Keratinocyte (primary cell): ENCODE results near the gene TMEM178A. TPM values are rescaled to one million over a fixed set of nuclear protein-coding genes. Genes with fewer than 3 reads are reported as not detected.

Experiments used
- DNase-seq: peaks from one replicate; pipeline ENCODE4 v3.0.0-alpha.2; 2011; ENCODE audit warnings: low read depth, missing footprints, low spot score
- FAIRE-seq: peaks from 2 replicates; lab custom pipeline; 2011; peaks lifted over from hg19 to GRCh38; lab: Jason Lieb, UNC
- H2AFZ ChIP-seq: 2 replicates; pipeline ENCODE4 v1.6.0; 2012; ENCODE audit warnings: low read length, control low read depth, inconsistent platforms; ENCODE audit not compliant: control insufficient read depth
- H3K27ac ChIP-seq: 2 replicates; pipeline ENCODE4 v1.5.1; 2011; ENCODE audit warnings: low read length; ENCODE audit not compliant: control insufficient read depth, insufficient read depth
- H3K27me3 ChIP-seq: 3 replicates; pipeline ENCODE4 v1.6.0; 2011; ENCODE audit warnings: low read length; ENCODE audit not compliant: control insufficient read depth, insufficient read depth; ENCODE audit errors: extremely low read depth
- H3K36me3 ChIP-seq, 2 experiments: 2 replicates in 1 of 2; 3 replicates in 1 of 2; pipeline ENCODE4 v1.5.1; 2011; ENCODE audit warnings: low read length in 2 of 2, mild to moderate bottlenecking in 1 of 2; ENCODE audit not compliant: control insufficient read depth in 2 of 2, insufficient read depth in 2 of 2; ENCODE audit errors: extremely low read depth in 1 of 2
- H3K4me1 ChIP-seq: 3 replicates; pipeline ENCODE4 v1.5.1; 2011; ENCODE audit warnings: low read length; ENCODE audit not compliant: control insufficient read depth, insufficient read depth; ENCODE audit errors: extremely low read depth
- H3K4me2 ChIP-seq: 3 replicates; pipeline ENCODE4 v1.6.0; 2011; ENCODE audit warnings: low read depth, low read length; ENCODE audit not compliant: control insufficient read depth, insufficient read depth; ENCODE audit errors: extremely low read depth
- H3K4me3 ChIP-seq, 3 experiments: fragments of 200-600 bp in 1 of 3; sonication (generic) in 1 of 3; 2 replicates in 2 of 3; 3 replicates in 1 of 3; pipeline ENCODE4 v1.5.1; 2011 to 2016; ENCODE audit warnings: low read length in 3 of 3, mild to moderate bottlenecking in 3 of 3, control low read depth in 2 of 3, inconsistent platforms in 1 of 3, low read depth in 1 of 3, mixed read lengths in 1 of 3, mixed run types in 1 of 3, moderate library complexity in 1 of 3; ENCODE audit not compliant: control insufficient read depth in 2 of 3, insufficient read depth in 2 of 3; ENCODE audit errors: extremely low read depth in 1 of 3
- H3K79me2 ChIP-seq: 2 replicates; pipeline ENCODE4 v1.6.0; 2012; ENCODE audit warnings: low read length; ENCODE audit not compliant: control insufficient read depth, insufficient read depth
- H3K9ac ChIP-seq: 3 replicates; pipeline ENCODE4 v1.6.0; 2011; ENCODE audit warnings: low read length; ENCODE audit not compliant: control insufficient read depth, insufficient read depth; ENCODE audit errors: extremely low read depth
- H3K9me1 ChIP-seq: 3 replicates; pipeline ENCODE4 v1.6.0; 2011; ENCODE audit warnings: low read length; ENCODE audit not compliant: control insufficient read depth, insufficient read depth; ENCODE audit errors: extremely low read depth
- H3K9me3 ChIP-seq: 2 replicates; pipeline ENCODE4 v1.5.1; 2012; ENCODE audit warnings: low read depth, low read length; ENCODE audit not compliant: control insufficient read depth
- H4K20me1 ChIP-seq: 3 replicates; pipeline ENCODE4 v1.6.0; 2011; ENCODE audit warnings: low read length; ENCODE audit not compliant: control insufficient read depth, insufficient read depth; ENCODE audit errors: extremely low read depth
- CTCF ChIP-seq, 3 experiments: IDR thresholded peaks in 1 of 3; conservative IDR thresholded peaks in 1 of 3; optimal IDR thresholded peaks in 1 of 3; 2 replicates in 2 of 3; 3 replicates in 1 of 3; pipeline versions ENCODE3 to v1.5.1; 2011; ENCODE audit warnings: low read length in 3 of 3, mild to moderate bottlenecking in 3 of 3, moderate library complexity in 2 of 3, control low read depth in 1 of 3, inconsistent platforms in 1 of 3; ENCODE audit not compliant: insufficient read depth in 2 of 3; ENCODE audit errors: extremely low read depth in 1 of 3
- EZH2 ChIP-seq: IDR thresholded peaks from one replicate; pipeline ENCODE4 v1.6.1; 2012; ENCODE audit warnings: inconsistent platforms, mild to moderate bottlenecking, low read length, moderate library complexity
- dilution Hi-C: fragments of 300-500 bp; cut with MboI; formaldehyde crosslinking; loops from one replicate; pipeline ENCODE4 v1.7.0; 2020; ENCODE audit warnings: low sequenced_read_pairs; ENCODE audit not compliant: extremely low pct_ligation_motif_present
- polyA plus RNA-seq, 5 experiments: library from polyadenylated mRNA; depleted of rRNA in 3 of 5; stranded (reverse) in 3 of 5; stranded (forward) in 1 of 5; unstranded in 1 of 5; fragments of >200 nt; gene quantifications; 1 replicate in 1 of 5; 2 replicates in 3 of 5; 3 replicates in 1 of 5; pipeline versions ENCODE4 v1.2.1 to v1.2.3, GENCODE V29; 2011 to 2012; ENCODE audit warnings: missing spikeins in 2 of 5, low read depth in 1 of 5, low replicate concordance in 1 of 5

Gene TMEM178A
- polyA plus RNA-seq, 1 donor (not counting 4 experiments of a cell fraction or from before 2014, with no cell fraction given): 0.07 TPM

DNA sequence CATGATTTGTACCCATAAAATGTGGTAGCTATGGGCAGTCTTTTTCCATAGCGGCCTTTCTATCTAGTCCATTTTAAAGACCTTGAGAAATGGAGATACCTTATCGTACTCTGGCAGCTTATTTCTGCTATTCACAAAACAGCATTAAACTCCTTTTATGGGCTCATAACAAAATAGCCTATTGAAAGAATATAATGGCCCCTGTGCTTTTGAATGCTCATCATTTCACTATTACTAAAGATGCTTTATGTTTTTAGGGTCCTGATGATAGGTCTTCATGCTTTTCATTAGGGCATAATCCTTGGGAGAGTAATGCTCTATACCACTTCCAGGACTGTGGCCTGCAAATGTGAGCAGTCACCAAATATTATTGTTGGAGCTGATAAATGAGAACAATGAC is 7.3 kb upstream of the TMEM178A start:
- FAIRE-seq (no peak), DNase-seq (no peak)
- no peaks in the 10 kb centered on the region for H3K27me3 ChIP-seq
- no peaks in the 10 kb centered on the region for H3K79me2 ChIP-seq
- no peak overlapping the region for H3K4me3 ChIP-seq
- dilution Hi-C loops: no loop called here
- no peaks in the 10 kb centered on the region for H3K9me1 ChIP-seq
- no peaks in the 10 kb centered on the region for H3K4me1 ChIP-seq
- no peak overlapping the region for H3K27ac ChIP-seq
- no peak overlapping the region for H3K9ac ChIP-seq
- H3K4me2 ChIP-seq: no peak overlapping the region
- H3K36me3 ChIP-seq: no peaks in the 10 kb centered on the region
- H3K9me3 ChIP-seq: no peaks in the 10 kb centered on the region
- TF ChIP-seq CTCF (optimal IDR thresholded peaks at IDR 0.05 in 1 of 3, IDR thresholded peaks at IDR 0.05 in 1 of 3, conservative IDR thresholded peaks at IDR 0.05 in 1 of 3; ENCODE audit: extremely low read depth in 1 of 3, insufficient read depth in 2 of 3, low read length in 3 of 3) (no peak), EZH2 (no peak)
- no peak overlapping the region for H2AFZ ChIP-seq
- no peaks in the 10 kb centered on the region for H4K20me1 ChIP-seq

DNA sequence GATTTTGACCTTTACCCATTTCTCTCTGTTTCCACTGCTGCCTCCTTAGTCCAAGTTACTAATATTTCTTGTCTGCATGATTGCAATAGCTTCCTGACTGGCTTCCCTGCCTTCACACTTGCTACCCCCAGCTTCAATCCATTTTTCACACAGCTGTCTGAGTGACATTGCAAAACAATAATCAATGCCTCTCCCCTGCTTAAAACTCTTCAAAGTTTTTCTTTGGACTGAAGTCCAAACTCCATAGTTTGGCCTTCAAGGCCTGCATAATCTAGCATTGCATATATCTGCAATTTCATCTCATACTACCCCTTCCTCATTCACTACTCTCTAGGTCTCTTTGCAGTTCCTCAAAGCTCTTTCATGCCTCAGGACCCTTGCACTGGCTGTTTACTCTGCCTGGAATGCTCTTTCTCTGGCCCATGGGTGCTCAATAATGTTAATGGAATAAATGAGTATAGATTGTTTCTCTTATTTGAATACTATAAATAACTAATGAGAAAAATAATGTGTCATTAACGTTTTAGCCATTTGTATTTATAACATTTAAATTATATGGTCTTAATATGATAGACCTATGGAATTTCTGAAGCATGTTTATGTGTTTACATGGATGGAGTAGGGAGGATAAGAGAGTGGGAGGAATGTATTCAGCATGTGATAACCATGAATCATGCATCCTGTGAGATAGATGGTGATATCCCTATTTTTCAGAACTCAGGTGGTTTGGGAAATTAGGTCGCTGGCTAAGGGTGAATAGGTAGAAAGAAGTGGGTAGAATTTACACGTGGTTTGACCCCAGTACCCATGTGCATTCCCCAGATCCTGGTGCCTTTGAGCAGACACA is 5.7 kb upstream of the TMEM178A start:
- Histone ChIP-seq H3K4me3 (no peak overlapping the region), H3K79me2 (no peaks in the 10 kb centered on the region), H4K20me1 (peaks cover 2% of the 10 kb centered on the region), H3K9me3 (no peaks in the 10 kb centered on the region), H3K36me3 (no peaks in the 10 kb centered on the region), H3K4me1 (no peaks in the 10 kb centered on the region), H2AFZ (no peak overlapping the region), H3K4me2 (no peak overlapping the region), H3K27me3 (peaks cover 9% of the 10 kb centered on the region), H3K9ac (no peak overlapping the region), H3K27ac (no peak overlapping the region), H3K9me1 (no peaks in the 10 kb centered on the region)
- TF ChIP-seq CTCF (optimal IDR thresholded peaks at IDR 0.05 in 1 of 3, IDR thresholded peaks at IDR 0.05 in 1 of 3, conservative IDR thresholded peaks at IDR 0.05 in 1 of 3; ENCODE audit: extremely low read depth in 1 of 3, insufficient read depth in 2 of 3, low read length in 3 of 3): no peak
- no peak for TF ChIP-seq EZH2
- FAIRE-seq: no peak
- dilution Hi-C loops: no loop called here
- DNase-seq: no peak
